Naive thymus-derived CD8-positive, alpha-beta T cell (primary cell): ENCODE data around the gene NRXN3. TPM values are rescaled to one million over a fixed set of nuclear protein-coding genes. Genes with fewer than 3 reads are reported as not detected.

ENCODE experiments used
- ATAC-seq, 2 donors: fragments of 150-1000 bp; cut with Tn5 transposase in 1 of 2; sonication (Bioruptor Pico), chemical (Tn5 transposase) in 1 of 2; 1 replicate in 1 of 2; 2 replicates in 1 of 2; pipeline ENCODE4 v1.10.0; 2021; ENCODE audit warnings: mild to moderate bottlenecking in 2 of 2, moderate library complexity in 2 of 2
- POLR2A ChIA-PET: fragments of 350-600 bp; sonication (Branson Sonifier 250); formaldehyde crosslinking; loops from one replicate; lab custom pipeline; 2021; ENCODE audit warnings: antibody characterized with exemption; lab: Charles Lee
- DNase-seq, 10 donors: peaks; one replicate each; pipeline versions ENCODE4 v3.0.0 to v3.0.0-alpha.2; 2020 to 2022
- H3K27ac Mint-ChIP-seq, 10 donors: one replicate each; pipeline ENCODE4 v1.8.0; 2020 to 2022; ENCODE audit warnings: mild to moderate bottlenecking in 10 of 10, mixed read lengths in 10 of 10, moderate library complexity in 4 of 10, inconsistent platforms in 1 of 10
- H3K27me3 Mint-ChIP-seq, 5 donors: one replicate each; pipeline ENCODE4 v1.8.0; 2021 to 2022; ENCODE audit warnings: mixed read lengths in 5 of 5
- H3K36me3 Mint-ChIP-seq, 3 donors: one replicate each; pipeline ENCODE4 v1.8.0; 2020 to 2022; ENCODE audit warnings: mixed read lengths in 3 of 3, mild to moderate bottlenecking in 2 of 3, inconsistent platforms in 1 of 3
- H3K4me1 Mint-ChIP-seq, 4 donors: one replicate each; pipeline ENCODE4 v1.8.0; 2021 to 2022; ENCODE audit warnings: mixed read lengths in 4 of 4
- H3K4me3 Mint-ChIP-seq, 10 donors: one replicate each; pipeline ENCODE4 v1.8.0; 2020 to 2022; ENCODE audit warnings: mild to moderate bottlenecking in 10 of 10, mixed read lengths in 10 of 10, moderate library complexity in 6 of 10, inconsistent platforms in 1 of 10
- H3K9me3 Mint-ChIP-seq, 9 donors: one replicate each; pipeline ENCODE4 v1.8.0; 2020 to 2022; ENCODE audit warnings: mixed read lengths in 9 of 9, mild to moderate bottlenecking in 3 of 9, inconsistent platforms in 1 of 9, moderate library complexity in 1 of 9
- polyA plus RNA-seq, 3 donors: library from polyadenylated mRNA; unstranded; fragments of 300-500 nt; fragmentation: Illumina TruSeq; gene quantifications; one replicate each; pipeline ENCODE4 v1.2.3, GENCODE V29; 2021
- total RNA-seq, 8 experiments: library from RNA in 2 of 8; stranded (reverse) in 2 of 8; gene quantifications; one replicate each; pipeline ENCODE4 v1.2.3 and lab custom pipeline; 2021 to 2026

NRXN3 gene
- total and polyA plus RNA-seq, 5 experiments from 2014 or later, result not detected

GRCh38 chr14:78345131-78345744 is 175.1 kb downstream of the NRXN3 start:
- H3K27ac Mint-ChIP-seq, result no peak overlapping the region
- H3K4me3 Mint-ChIP-seq, result no peak overlapping the region
- no peak for ATAC-seq
- H3K4me1 Mint-ChIP-seq, result no peaks in the 10 kb centered on the region
- H3K9me3 Mint-ChIP-seq, result no peaks in the 10 kb centered on the region
- H3K36me3 Mint-ChIP-seq, result no peaks in the 10 kb centered on the region
- no peak for DNase-seq
- POLR2A ChIA-PET, result no interaction called here
- peaks cover 0 to 21% (median 4%) of the 10 kb centered on the region in 5 donors for H3K27me3 Mint-ChIP-seq

GRCh38 chr14:78346747-78347146 is 176.6 kb downstream of the NRXN3 start:
- Mint-ChIP-seq H3K4me3 (no peak overlapping the region), H3K27ac (no peak overlapping the region), H3K9me3 (no peaks in the 10 kb centered on the region), H3K4me1 (no peaks in the 10 kb centered on the region), H3K36me3 (no peaks in the 10 kb centered on the region), H3K27me3 (peaks cover 0 to 21% (median 4%) of the 10 kb centered on the region in 5 donors)
- DNase-seq (no peak), ATAC-seq (no peak)
- POLR2A ChIA-PET, result no interaction called here

GRCh38 chr14:78355109-78355508 is 184.9 kb downstream of the NRXN3 start:
- H3K4me3 Mint-ChIP-seq, result no peak overlapping the region
- H3K9me3 Mint-ChIP-seq, result peaks cover 0 to 10% (median 0%) of the 10 kb centered on the region in 9 donors
- H3K27me3 Mint-ChIP-seq, result peaks cover 0 to 27% (median 10%) of the 10 kb centered on the region in 5 donors
- ATAC-seq (no peak), DNase-seq (no peak)
- H3K27ac Mint-ChIP-seq, result no peak overlapping the region
- H3K36me3 Mint-ChIP-seq, result no peaks in the 10 kb centered on the region
- no peaks in the 10 kb centered on the region for H3K4me1 Mint-ChIP-seq
- POLR2A ChIA-PET, result no interaction called here

GRCh38 chr14:78356391-78356790 is 186.2 kb downstream of the NRXN3 start:
- DNase-seq (no peak), ATAC-seq (no peak)
- peaks cover 0 to 10% (median 0%) of the 10 kb centered on the region in 9 donors for H3K9me3 Mint-ChIP-seq
- POLR2A ChIA-PET, result no interaction called here
- peaks cover 0 to 30% (median 9%) of the 10 kb centered on the region in 5 donors for H3K27me3 Mint-ChIP-seq
- no peaks in the 10 kb centered on the region for H3K4me1 Mint-ChIP-seq
- H3K36me3 Mint-ChIP-seq, result no peaks in the 10 kb centered on the region
- no peak overlapping the region for H3K4me3 Mint-ChIP-seq
- no peak overlapping the region for H3K27ac Mint-ChIP-seq

- DNase-seq (no peak), ATAC-seq (no peak)
- Mint-ChIP-seq H3K4me3 (no peak overlapping the region), H3K36me3 (no peaks in the 10 kb centered on the region), H3K4me1 (no peaks in the 10 kb centered on the region), H3K9me3 (peaks cover 0 to 10% (median 0%) of the 10 kb centered on the region in 9 donors), H3K27ac (no peak overlapping the region), H3K27me3 (peaks cover 1 to 41% (median 9%) of the 10 kb centered on the region in 5 donors)
- POLR2A ChIA-PET, result no interaction called here
Observed at GRCh38 chr14:78358591-78358990, 188.4 kb downstream of the NRXN3 start.

- POLR2A ChIA-PET, result no interaction called here
- Mint-ChIP-seq H3K4me1 (no peaks in the 10 kb centered on the region), H3K27ac (no peak overlapping the region), H3K9me3 (peaks cover 0 to 10% (median 0%) of the 10 kb centered on the region in 9 donors), H3K4me3 (no peak overlapping the region), H3K27me3 (peaks cover 2 to 46% (median 9%) of the 10 kb centered on the region in 5 donors), H3K36me3 (no peaks in the 10 kb centered on the region)
- no peak for ATAC-seq
- no peak for DNase-seq
Observed at GRCh38 chr14:78359581-78359980, 189.4 kb downstream of the NRXN3 start.

- Mint-ChIP-seq H3K27ac (no peak overlapping the region), H3K27me3 (peaks cover 0 to 29% (median 4%) of the 10 kb centered on the region in 5 donors), H3K4me3 (no peak overlapping the region), H3K9me3 (peaks cover 0 to 2% (median 0%) of the 10 kb centered on the region in 9 donors), H3K36me3 (no peaks in the 10 kb centered on the region), H3K4me1 (no peaks in the 10 kb centered on the region)
- DNase-seq, result no peak
- POLR2A ChIA-PET, result no interaction called here
- ATAC-seq, result no peak
Observed at GRCh38 chr14:78363008-78363407, 192.8 kb downstream of the NRXN3 start.

GRCh38 chr14:78367355-78367754 is 197.2 kb downstream of the NRXN3 start:
- peaks cover 0 to 37% (median 7%) of the 10 kb centered on the region in 5 donors for H3K27me3 Mint-ChIP-seq
- no peaks in the 10 kb centered on the region for H3K4me1 Mint-ChIP-seq
- ATAC-seq, result no peak
- H3K4me3 Mint-ChIP-seq, result no peak overlapping the region
- no peaks in the 10 kb centered on the region for H3K36me3 Mint-ChIP-seq
- DNase-seq, result no peak
- peaks cover 0 to 10% (median 0%) of the 10 kb centered on the region in 9 donors for H3K9me3 Mint-ChIP-seq
- POLR2A ChIA-PET, result no interaction called here
- no peak overlapping the region for H3K27ac Mint-ChIP-seq

- H3K4me1 Mint-ChIP-seq, result no peaks in the 10 kb centered on the region
- POLR2A ChIA-PET, result no interaction called here
- ATAC-seq (no peak), DNase-seq (no peak)
- H3K36me3 Mint-ChIP-seq, result no peaks in the 10 kb centered on the region
- peaks cover 0 to 3% (median 0%) of the 10 kb centered on the region in 5 donors for H3K27me3 Mint-ChIP-seq
- peaks cover 0 to 16% (median 2%) of the 10 kb centered on the region in 9 donors for H3K9me3 Mint-ChIP-seq
- no peak overlapping the region for H3K27ac Mint-ChIP-seq
- H3K4me3 Mint-ChIP-seq, result no peak overlapping the region
Observed at GRCh38 chr14:78383060-78383459, 212.9 kb downstream of the NRXN3 start.

- Mint-ChIP-seq H3K27ac (no peak overlapping the region), H3K4me3 (no peak overlapping the region), H3K4me1 (no peaks in the 10 kb centered on the region), H3K9me3 (peaks cover 2 to 16% (median 8%) of the 10 kb centered on the region in 9 donors), H3K27me3 (peaks cover 0 to 13% (median 6%) of the 10 kb centered on the region in 5 donors), H3K36me3 (no peaks in the 10 kb centered on the region)
- POLR2A ChIA-PET, result no interaction called here
- DNase-seq (no peak), ATAC-seq (no peak)
Observed at GRCh38 chr14:78398216-78398615, 228.0 kb downstream of the NRXN3 start.

- Mint-ChIP-seq H3K27ac (no peak overlapping the region), H3K4me1 (no peaks in the 10 kb centered on the region), H3K4me3 (no peak overlapping the region), H3K36me3 (no peaks in the 10 kb centered on the region), H3K27me3 (peaks cover 0 to 17% (median 6%) of the 10 kb centered on the region in 5 donors), H3K9me3 (peaks cover 2 to 16% (median 8%) of the 10 kb centered on the region in 9 donors)
- ATAC-seq (no peak), DNase-seq (no peak)
- POLR2A ChIA-PET, result no interaction called here
Observed at GRCh38 chr14:78399316-78399889, 229.2 kb downstream of the NRXN3 start.

GRCh38 chr14:78401866-78402265 is 231.7 kb downstream of the NRXN3 start:
- POLR2A ChIA-PET, result no interaction called here

GRCh38 chr14:78403278-78403815 is 233.2 kb downstream of the NRXN3 start:
- no peak overlapping the region for H3K4me3 Mint-ChIP-seq
- peaks cover 0 to 45% (median 8%) of the 10 kb centered on the region in 5 donors for H3K27me3 Mint-ChIP-seq
- DNase-seq (no peak), ATAC-seq (no peak)
- H3K9me3 Mint-ChIP-seq, result peaks cover 0 to 11% (median 7%) of the 10 kb centered on the region in 9 donors
- no peak overlapping the region for H3K27ac Mint-ChIP-seq
- H3K36me3 Mint-ChIP-seq, result no peaks in the 10 kb centered on the region
- no peaks in the 10 kb centered on the region for H3K4me1 Mint-ChIP-seq
- POLR2A ChIA-PET, result interaction anchor here (0.8 kb wide), 1 partner anchor 9 kb away, joined by 3 read pairs; no protein-coding TSS in a partner anchor

More at GRCh38 chr14:78401866-78402265, 231.7 kb downstream of the NRXN3 start:
- no peak for ATAC-seq
- Mint-ChIP-seq H3K27me3 (peaks cover 0 to 32% (median 9%) of the 10 kb centered on the region in 5 donors), H3K36me3 (no peaks in the 10 kb centered on the region), H3K9me3 (peaks cover 0 to 13% (median 7%) of the 10 kb centered on the region in 9 donors), H3K27ac (no peak overlapping the region), H3K4me3 (no peak overlapping the region), H3K4me1 (no peaks in the 10 kb centered on the region)
- no peak for DNase-seq
